Measurements from ENCODE around the gene SAMSN1.

GRCh38 chr21:14547834-14548513 lies 1.9 kb upstream of the SAMSN1 start:
- TF ChIP-seq GATA2 (IDR thresholded peaks at IDR 0.05; ENCODE audit: low read depth, low read length) (no peak), GATA3 (IDR thresholded peaks at IDR 0.05; ENCODE audit: low read depth, low read length) (no peak)
